ENCODE measurements around the gene DALRD3.

Gene DALRD3

GRCh38 chr3:49004352-49005302, 13.8 kb downstream of the DALRD3 start:
- no peak for DNase-seq (ENCODE audit: low read depth)

GRCh38 chr3:49001155-49001554, 17.2 kb downstream of the DALRD3 start:
- no peak for DNase-seq (ENCODE audit: low read depth)

GRCh38 chr3:48999085-48999858, 19.1 kb downstream of the DALRD3 start:
- DNase-seq (ENCODE audit: low read depth), result no peak

GRCh38 chr3:48997714-48998637, 20.4 kb downstream of the DALRD3 start:
- DNase-seq (ENCODE audit: low read depth), result no peak

GRCh38 chr3:48997102-48997635, 21.2 kb downstream of the DALRD3 start:
- DNase-seq (ENCODE audit: low read depth), result no peak

GRCh38 chr3:48996640-48997039, 21.7 kb downstream of the DALRD3 start:
- no peak for DNase-seq (ENCODE audit: low read depth)

- DNase-seq (ENCODE audit: low read depth), result no peak
Observed at GRCh38 chr3:48993834-48994233, 24.5 kb downstream of the DALRD3 start.

- DNase-seq (ENCODE audit: low read depth), result no peak
Observed at GRCh38 chr3:48991851-48992545, 26.4 kb downstream of the DALRD3 start.

- DNase-seq (ENCODE audit: low read depth), result no peak
Observed at GRCh38 chr3:48990636-48991469, 27.5 kb downstream of the DALRD3 start.

GRCh38 chr3:48989796-48990635, 28.4 kb downstream of the DALRD3 start, which contains the start of gene P4HTM:
Gene P4HTM (plus strand): TSS chr3:48990241. CDS start chr3:48990257, 16 bp downstream.
- peak; percentile 69 for DNase-seq (ENCODE audit: low read depth)

- DNase-seq (ENCODE audit: low read depth), result no peak
Observed at GRCh38 chr3:48989126-48989795, 29.1 kb downstream of the DALRD3 start.

GRCh38 chr3:48985831-48986376, 32.5 kb downstream of the DALRD3 start:
- DNase-seq (ENCODE audit: low read depth), result no peak

- no peak for DNase-seq (ENCODE audit: low read depth)
Observed at GRCh38 chr3:48984663-48985062, 33.7 kb downstream of the DALRD3 start.

- no peak for DNase-seq (ENCODE audit: low read depth)
Observed at GRCh38 chr3:48983096-48983495, 35.3 kb downstream of the DALRD3 start.

GRCh38 chr3:48982686-48983085, 35.7 kb downstream of the DALRD3 start:
- DNase-seq (ENCODE audit: low read depth), result no peak

- no peak for DNase-seq (ENCODE audit: low read depth)
Observed at GRCh38 chr3:48982016-48982415, 36.4 kb downstream of the DALRD3 start.

GRCh38 chr3:48980295-48980694, 38.1 kb downstream of the DALRD3 start:
- DNase-seq (ENCODE audit: low read depth), result no peak

GRCh38 chr3:48979451-48979850, 38.9 kb downstream of the DALRD3 start:
- DNase-seq (ENCODE audit: low read depth), result no peak

Data from activated T-cell treated with anti-CD3 and anti-CD28 coated beads for 1 hour (primary cell).